ENCODE data around the gene CAP1. TPM values are rescaled to one million over a fixed set of nuclear protein-coding genes. Genes with fewer than 3 reads are reported as not detected.

The CAP1 gene
- total and polyA plus RNA-seq, 2 of the 13 experiments (the other 11 are each of a cell fraction or from before 2014, with no cell fraction given) = 174 to 195 TPM

GRCh38 chr1:40039245-40039756, 1.2 kb upstream of the CAP1 start (continued):
- no peak for TF ChIP-seq AHDC1 (CRISPR knock-in tag; IDR thresholded peaks at IDR 0.05; ENCODE audit: borderline replicate concordance)
- TF ChIP-seq ZNF136 (CRISPR knock-in tag; IDR thresholded peaks at IDR 0.05; ENCODE audit: low read depth) = no peak
- TF ChIP-seq TIGD3 (CRISPR knock-in tag; IDR thresholded peaks at IDR 0.05; ENCODE audit: borderline replicate concordance) = no peak
- no peak for TF ChIP-seq MBD4 (IDR thresholded peaks at IDR 0.05; ENCODE audit: borderline replicate concordance, low read length)
- no peak for TF ChIP-seq POLR2A (IDR thresholded peaks at IDR 0.05; ENCODE audit: insufficient read depth in 1 of 2, low read depth in 2 of 2, low read length in 2 of 2)
- TF ChIP-seq SRF (IDR thresholded peaks at IDR 0.05; ENCODE audit: low read depth, low read length) = no peak
